ENCODE results near the gene SNTG2.

SNTG2 gene

GRCh38 chr2:953975-954686, 3.5 kb downstream of the SNTG2 start:
- peak; percentile 5 to 55 for DNase-seq

GRCh38 chr2:954687-955000, 4.0 kb downstream of the SNTG2 start:
- DNase-seq, result no peak

- DNase-seq, result no peak
Observed at GRCh38 chr2:955829-956731, 5.4 kb downstream of the SNTG2 start.

GRCh38 chr2:959457-959856, 8.8 kb downstream of the SNTG2 start:
- DNase-seq, result no peak

- DNase-seq, result no peak
Observed at GRCh38 chr2:960061-960736, 9.6 kb downstream of the SNTG2 start.

GRCh38 chr2:961786-962185, 11.1 kb downstream of the SNTG2 start:
- no peak for DNase-seq

- peak in 1 of 2 experiments; percentile 4 for DNase-seq
Observed at GRCh38 chr2:963876-964275, 13.2 kb downstream of the SNTG2 start.

- DNase-seq, result no peak
Observed at GRCh38 chr2:964562-964961, 13.9 kb downstream of the SNTG2 start.

- no peak for DNase-seq
Observed at GRCh38 chr2:965640-966147, 15.0 kb downstream of the SNTG2 start.

- no peak for DNase-seq
Observed at GRCh38 chr2:973129-973528, 22.5 kb downstream of the SNTG2 start.

GRCh38 chr2:974054-974453, 23.4 kb downstream of the SNTG2 start:
- no peak for DNase-seq

GRCh38 chr2:974502-974901, 23.9 kb downstream of the SNTG2 start:
- DNase-seq, result no peak

GRCh38 chr2:975095-975494, 24.4 kb downstream of the SNTG2 start:
- DNase-seq, result no peak

GRCh38 chr2:979069-979928, 28.6 kb downstream of the SNTG2 start:
- DNase-seq, result peak in 1 of 2 experiments; percentile 40

- peak in 1 of 2 experiments; percentile 80 for DNase-seq
Observed at GRCh38 chr2:980176-980575, 29.5 kb downstream of the SNTG2 start.

- DNase-seq, result no peak
Observed at GRCh38 chr2:981258-981657, 30.6 kb downstream of the SNTG2 start.

GRCh38 chr2:981759-982158, 31.1 kb downstream of the SNTG2 start:
- DNase-seq, result no peak

- DNase-seq, result peak in 1 of 2 experiments; percentile 39
Observed at GRCh38 chr2:985317-985898, 34.8 kb downstream of the SNTG2 start.

GRCh38 chr2:987789-988188, 37.1 kb downstream of the SNTG2 start:
- DNase-seq, result no peak

- no peak for DNase-seq
Observed at GRCh38 chr2:989781-990467, 39.3 kb downstream of the SNTG2 start.

- DNase-seq, result peak in 1 of 2 experiments; percentile 63
Observed at GRCh38 chr2:990970-991369, 40.3 kb downstream of the SNTG2 start.

Data from NCI-H524 (cell line).